IPS-20b (cell line): ENCODE measurements around the gene MOB1B.

Experiments
- H3K27ac ChIP-seq: one replicate; pipeline ENCODE4 v1.5.1; 2013; ENCODE audit warnings: low read length
- H3K27me3 ChIP-seq: 2 replicates; pipeline ENCODE4 v1.6.1; 2013; ENCODE audit warnings: mild to moderate bottlenecking, low read length, inconsistent platforms; ENCODE audit not compliant: insufficient read depth
- H3K36me3 ChIP-seq: 2 replicates; pipeline ENCODE4 v1.6.1; 2013; ENCODE audit warnings: low read depth, mild to moderate bottlenecking, inconsistent platforms, low read length, moderate library complexity; ENCODE audit not compliant: insufficient read depth
- H3K4me1 ChIP-seq: 2 replicates; pipeline ENCODE4 v1.6.1; 2013; ENCODE audit warnings: mild to moderate bottlenecking, control low read depth, inconsistent platforms, low read length, moderate library complexity; ENCODE audit not compliant: insufficient read depth
- H3K4me3 ChIP-seq: 2 replicates; pipeline ENCODE4 v1.5.1; 2013; ENCODE audit warnings: mild to moderate bottlenecking, low read length, inconsistent platforms
- H3K9ac ChIP-seq: 2 replicates; pipeline ENCODE4 v1.6.1; 2013; ENCODE audit warnings: low read depth, mild to moderate bottlenecking, inconsistent platforms, low read length, moderate library complexity
- H3K9me3 ChIP-seq: 2 replicates; pipeline ENCODE4 v1.6.1; 2013; ENCODE audit warnings: mild to moderate bottlenecking, low read depth, low read length, inconsistent platforms; ENCODE audit not compliant: insufficient read depth

The MOB1B gene

GRCh38 chr4:70915036-70915815 is 13.1 kb downstream of the MOB1B start:
- H3K4me1 ChIP-seq: no peaks in the 10 kb centered on the region
- no peaks in the 10 kb centered on the region for H3K36me3 ChIP-seq
- no peaks in the 10 kb centered on the region for H3K27me3 ChIP-seq
- H3K4me3 ChIP-seq: no peak overlapping the region
- no peak overlapping the region for H3K27ac ChIP-seq
- no peak overlapping the region for H3K9ac ChIP-seq
- peaks cover 3% of the 10 kb centered on the region for H3K9me3 ChIP-seq

GRCh38 chr4:70915874-70916559 is 13.8 kb downstream of the MOB1B start:
- H3K4me1 ChIP-seq: no peaks in the 10 kb centered on the region
- H3K36me3 ChIP-seq: no peaks in the 10 kb centered on the region
- no peak overlapping the region for H3K27ac ChIP-seq
- no peak overlapping the region for H3K9ac ChIP-seq
- peaks cover 8% of the 10 kb centered on the region for H3K9me3 ChIP-seq
- H3K27me3 ChIP-seq: no peaks in the 10 kb centered on the region
- H3K4me3 ChIP-seq: no peak overlapping the region

GRCh38 chr4:70920592-70920991 is 18.4 kb downstream of the MOB1B start:
- no peaks in the 10 kb centered on the region for H3K27me3 ChIP-seq
- no peak overlapping the region for H3K4me3 ChIP-seq
- peaks cover 22% of the 10 kb centered on the region for H3K4me1 ChIP-seq
- H3K9me3 ChIP-seq: peaks cover 8% of the 10 kb centered on the region
- H3K9ac ChIP-seq: no peak overlapping the region
- H3K27ac ChIP-seq: no peak overlapping the region
- H3K36me3 ChIP-seq: no peaks in the 10 kb centered on the region

- Histone ChIP-seq H3K4me3 (no peak overlapping the region), H3K27me3 (no peaks in the 10 kb centered on the region), H3K9ac (no peak overlapping the region), H3K9me3 (peaks cover 3% of the 10 kb centered on the region), H3K4me1 (peaks cover 34% of the 10 kb centered on the region), H3K27ac (no peak overlapping the region), H3K36me3 (no peaks in the 10 kb centered on the region)
Observed at GRCh38 chr4:70925418-70925817, 23.2 kb downstream of the MOB1B start.

GRCh38 chr4:70925899-70926635 is 23.9 kb downstream of the MOB1B start:
- H3K4me1 ChIP-seq: peaks cover 34% of the 10 kb centered on the region
- no peak overlapping the region for H3K4me3 ChIP-seq

GRCh38 chr4:70927502-70928137 is 25.5 kb downstream of the MOB1B start:
- no peaks in the 10 kb centered on the region for H3K36me3 ChIP-seq
- H3K27me3 ChIP-seq: no peaks in the 10 kb centered on the region
- peaks cover 30% of the 10 kb centered on the region for H3K4me1 ChIP-seq
- no peak overlapping the region for H3K4me3 ChIP-seq
- no peak overlapping the region for H3K9ac ChIP-seq
- no peaks in the 10 kb centered on the region for H3K9me3 ChIP-seq
- H3K27ac ChIP-seq: no peak overlapping the region

More at GRCh38 chr4:70925899-70926635, 23.9 kb downstream of the MOB1B start:
- Histone ChIP-seq H3K27me3 (no peaks in the 10 kb centered on the region), H3K9ac (no peak overlapping the region), H3K9me3 (no peaks in the 10 kb centered on the region), H3K27ac (no peak overlapping the region), H3K36me3 (no peaks in the 10 kb centered on the region)

GRCh38 chr4:70930530-70931256 is 28.5 kb downstream of the MOB1B start:
- Histone ChIP-seq H3K9ac (no peak overlapping the region), H3K4me1 (peaks cover 13% of the 10 kb centered on the region; the same call in 1 of the 2 replicates)

GRCh38 chr4:70931347-70931746 is 29.2 kb downstream of the MOB1B start:
- H3K27me3 ChIP-seq: no peaks in the 10 kb centered on the region
- H3K4me3 ChIP-seq: no peak overlapping the region
- no peaks in the 10 kb centered on the region for H3K9me3 ChIP-seq
- H3K4me1 ChIP-seq: peaks cover 8% of the 10 kb centered on the region; the same call in 1 of the 2 replicates
- no peak overlapping the region for H3K9ac ChIP-seq
- no peaks in the 10 kb centered on the region for H3K36me3 ChIP-seq
- H3K27ac ChIP-seq: no peak overlapping the region

More at GRCh38 chr4:70930530-70931256, 28.5 kb downstream of the MOB1B start:
- Histone ChIP-seq H3K27ac (no peak overlapping the region), H3K9me3 (no peaks in the 10 kb centered on the region), H3K4me3 (no peak overlapping the region), H3K36me3 (no peaks in the 10 kb centered on the region), H3K27me3 (no peaks in the 10 kb centered on the region)

GRCh38 chr4:70932984-70933383 is 30.8 kb downstream of the MOB1B start:
- H3K4me3 ChIP-seq: no peak overlapping the region
- H3K27me3 ChIP-seq: no peaks in the 10 kb centered on the region
- no peak overlapping the region for H3K27ac ChIP-seq
- no peaks in the 10 kb centered on the region for H3K9me3 ChIP-seq
- no peaks in the 10 kb centered on the region for H3K36me3 ChIP-seq
- H3K4me1 ChIP-seq: peaks cover 1% of the 10 kb centered on the region; the same call in 1 of the 2 replicates
- H3K9ac ChIP-seq: no peak overlapping the region

- H3K4me3 ChIP-seq: no peak overlapping the region
- H3K9ac ChIP-seq: no peak overlapping the region
- no peaks in the 10 kb centered on the region for H3K36me3 ChIP-seq
- H3K4me1 ChIP-seq: no peaks in the 10 kb centered on the region
- no peaks in the 10 kb centered on the region for H3K9me3 ChIP-seq
- H3K27ac ChIP-seq: no peak overlapping the region
- H3K27me3 ChIP-seq: no peaks in the 10 kb centered on the region
Observed at GRCh38 chr4:70935038-70935695, 33.0 kb downstream of the MOB1B start.
